DMS153 (cell line): ENCODE measurements around the gene ADAMTS14.

Source experiments
- DNase-seq: peaks from one replicate; lab custom pipeline; 2025; lab: John Stamatoyannopoulos, UW

ADAMTS14 gene

GRCh38 chr10:70735161-70735560 lies 62.9 kb downstream of the ADAMTS14 start:
- DNase-seq: no peak

- no peak for DNase-seq
Measured at GRCh38 chr10:70736525-70736924, 64.2 kb downstream of the ADAMTS14 start.

DNA sequence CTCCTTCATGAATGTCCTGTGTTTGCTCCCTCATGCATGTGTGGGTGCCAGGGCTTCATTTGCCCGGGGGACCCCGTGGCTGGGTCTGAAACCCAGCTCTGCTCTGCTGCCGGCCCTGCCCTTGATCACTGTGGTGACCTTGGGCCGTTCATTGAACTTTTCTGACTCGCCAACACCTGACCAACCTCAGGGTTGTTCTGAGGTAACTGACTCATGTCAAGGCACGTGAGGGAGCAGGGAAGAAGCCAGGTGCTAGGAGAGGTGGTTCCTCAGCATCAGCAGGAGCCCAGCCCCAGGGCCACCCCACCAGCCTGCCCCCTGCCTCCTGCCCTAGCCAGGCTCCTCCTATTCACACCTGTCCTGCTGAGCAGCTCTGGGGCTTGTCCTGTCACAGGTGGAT lies 64.9 kb downstream of the ADAMTS14 start:
- DNase-seq: no peak

GRCh38 chr10:70738006-70738760 lies 65.9 kb downstream of the ADAMTS14 start:
- DNase-seq: no peak

- DNase-seq: no peak
Measured at GRCh38 chr10:70738761-70739121, 66.4 kb downstream of the ADAMTS14 start.

DNA sequence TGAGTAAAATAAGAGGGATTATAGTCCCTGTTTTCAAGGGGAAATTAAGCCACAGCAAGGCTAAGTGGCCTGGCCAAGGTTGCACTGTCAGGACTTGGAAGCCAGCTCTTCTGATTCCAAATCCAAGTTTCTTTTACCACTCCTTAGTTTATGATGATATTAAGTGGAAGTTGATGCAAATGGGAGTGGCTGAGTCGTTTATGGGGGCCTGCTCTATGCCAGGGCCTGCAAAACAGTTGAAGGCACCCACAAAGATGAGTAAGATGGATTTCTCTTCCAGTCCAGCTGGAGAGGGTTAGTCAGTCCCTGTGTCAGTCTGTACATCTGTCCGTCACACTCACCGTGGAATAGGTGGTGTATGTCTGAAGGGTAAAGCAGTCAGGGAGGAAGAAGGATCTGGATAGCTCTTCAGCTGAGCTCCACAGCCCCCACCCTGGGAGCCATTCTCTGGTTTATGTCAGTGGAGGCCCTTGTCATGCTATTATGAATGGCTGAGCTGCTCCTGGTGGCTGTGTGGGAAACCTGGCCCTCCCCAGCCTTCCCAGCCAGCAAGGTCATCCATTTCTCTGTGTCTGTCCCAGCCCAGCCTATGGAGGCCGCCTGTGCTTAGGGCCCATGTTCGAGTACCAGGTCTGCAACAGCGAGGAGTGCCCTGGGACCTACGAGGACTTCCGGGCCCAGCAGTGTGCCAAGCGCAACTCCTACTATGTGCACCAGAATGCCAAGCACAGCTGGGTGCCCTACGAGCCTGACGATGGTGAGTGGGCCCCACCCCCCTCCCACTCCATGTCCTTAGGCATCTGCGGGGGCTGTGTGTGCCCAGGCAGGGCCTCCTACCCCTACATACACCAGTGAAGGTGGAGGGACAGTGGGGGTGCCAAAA lies 68.3 kb downstream of the ADAMTS14 start:
- DNase-seq: no peak

DNA sequence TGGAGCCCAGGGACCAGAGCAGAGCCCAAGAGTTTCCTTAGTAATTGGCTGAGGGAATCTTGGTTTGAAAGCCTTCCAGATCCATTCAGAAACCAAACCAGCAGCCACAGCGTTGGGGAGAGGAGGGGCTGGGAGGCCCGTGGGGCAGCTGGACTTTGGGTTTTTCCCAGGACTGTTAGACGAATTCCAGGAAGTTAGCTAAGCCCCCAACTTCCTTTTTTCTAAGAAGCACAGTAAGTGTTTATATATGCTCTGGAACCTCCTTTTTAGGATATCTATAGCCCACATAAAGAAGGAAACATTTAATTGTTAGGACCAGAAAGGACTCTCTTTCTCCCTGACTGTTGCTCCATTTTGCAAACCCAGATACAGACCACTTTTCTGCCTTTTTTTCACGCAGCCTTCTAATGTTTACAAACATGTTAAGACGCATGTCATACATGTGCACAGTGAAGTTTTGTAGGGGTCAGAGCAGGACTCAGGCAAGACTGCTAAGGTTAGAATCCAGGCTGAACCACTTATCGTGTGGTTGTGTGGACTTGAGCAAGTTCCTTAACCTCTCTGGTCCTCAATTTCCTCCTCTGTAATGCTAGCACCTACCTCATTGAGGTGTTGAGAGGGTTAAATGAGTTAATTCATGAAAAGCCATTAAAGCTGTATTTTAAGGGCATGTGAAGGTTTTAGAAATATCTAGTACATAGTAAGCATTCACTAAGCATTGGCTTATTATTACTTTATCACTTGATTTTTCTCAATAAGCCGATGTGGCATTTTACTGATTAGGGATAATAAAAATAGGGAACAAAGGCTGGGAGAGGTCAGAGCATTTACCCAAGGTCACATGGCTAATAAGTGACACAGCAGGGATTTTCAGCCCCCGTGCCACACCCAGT lies 70.5 kb downstream of the ADAMTS14 start:
- DNase-seq: no peak

DNA sequence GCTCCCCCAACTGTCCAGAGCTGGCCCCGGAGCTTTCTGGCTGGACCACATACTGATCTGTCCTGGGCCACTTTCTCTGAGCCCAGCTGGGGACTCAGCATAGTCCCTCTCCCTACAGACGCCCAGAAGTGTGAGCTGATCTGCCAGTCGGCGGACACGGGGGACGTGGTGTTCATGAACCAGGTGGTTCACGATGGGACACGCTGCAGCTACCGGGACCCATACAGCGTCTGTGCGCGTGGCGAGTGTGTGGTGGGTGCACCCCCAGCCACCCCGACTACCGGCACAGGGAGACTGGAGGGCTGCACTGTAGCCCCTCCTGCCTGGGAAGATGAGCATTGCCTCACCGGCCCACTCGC lies 71.1 kb downstream of the ADAMTS14 start:
- DNase-seq: no peak

GRCh38 chr10:70743879-70744278 lies 71.6 kb downstream of the ADAMTS14 start:
- DNase-seq: no peak

GRCh38 chr10:70744617-70745143 lies 72.4 kb downstream of the ADAMTS14 start:
- no peak for DNase-seq

- no peak for DNase-seq
Measured at GRCh38 chr10:70745555-70745954, 73.2 kb downstream of the ADAMTS14 start.

GRCh38 chr10:70747192-70747965 lies 75.1 kb downstream of the ADAMTS14 start:
- DNase-seq: no peak

GRCh38 chr10:70748305-70748704 lies 76.0 kb downstream of the ADAMTS14 start:
- DNase-seq: no peak

DNA sequence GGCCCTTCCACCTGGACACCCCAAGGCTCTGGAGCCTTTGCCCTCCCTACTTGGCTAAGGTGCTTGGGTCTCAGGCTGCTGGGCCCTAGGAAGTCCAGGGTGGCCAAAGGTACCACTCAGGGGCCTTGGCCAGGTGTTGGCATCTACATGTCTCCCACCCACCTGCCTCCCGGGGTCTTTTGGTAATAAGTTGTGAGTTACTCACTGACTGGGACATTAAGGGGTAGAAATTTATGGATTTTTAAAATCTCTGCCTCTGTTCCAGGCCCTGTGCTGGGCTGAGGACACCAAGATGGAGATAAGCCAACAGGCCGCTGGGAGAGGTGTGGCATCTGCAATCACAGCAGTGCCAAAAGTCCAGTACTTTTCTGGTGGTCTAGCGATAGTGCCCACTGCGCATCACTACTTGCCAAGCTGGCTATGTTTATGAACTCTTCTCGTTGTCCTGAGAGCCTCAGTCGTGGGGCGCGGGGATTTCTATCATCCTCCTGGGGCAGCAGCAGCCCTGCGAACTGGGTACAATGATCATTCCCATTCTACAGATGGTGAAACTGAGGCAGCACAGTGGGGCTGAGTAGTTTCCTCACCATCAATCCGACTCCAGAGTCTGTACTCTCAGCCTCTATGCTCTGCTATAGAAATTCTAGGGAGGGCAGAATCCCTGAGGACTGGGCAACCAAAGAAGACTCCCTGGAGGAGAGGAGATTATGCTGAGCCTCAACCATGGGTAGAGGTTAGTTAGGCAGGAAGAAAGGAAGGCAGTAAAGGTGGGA lies 76.7 kb downstream of the ADAMTS14 start:
- DNase-seq: no peak

DNA sequence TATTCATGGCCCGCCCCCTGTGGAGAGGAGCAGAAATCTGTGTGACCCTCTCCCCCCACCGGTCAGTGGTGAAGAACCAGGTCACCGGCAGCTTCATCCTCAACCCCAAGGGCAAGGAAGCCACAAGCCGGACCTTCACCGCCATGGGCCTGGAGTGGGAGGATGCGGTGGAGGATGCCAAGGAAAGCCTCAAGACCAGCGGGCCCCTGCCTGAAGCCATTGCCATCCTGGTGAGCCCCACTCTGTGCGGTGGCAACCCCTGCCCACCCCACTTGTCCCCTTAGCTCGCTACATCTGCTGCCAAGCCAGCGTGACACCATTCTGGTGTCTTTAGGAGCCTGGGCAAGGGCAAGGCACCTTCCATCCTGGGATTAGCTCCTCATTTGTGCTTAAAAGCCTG lies 77.5 kb downstream of the ADAMTS14 start:
- DNase-seq: no peak

DNA sequence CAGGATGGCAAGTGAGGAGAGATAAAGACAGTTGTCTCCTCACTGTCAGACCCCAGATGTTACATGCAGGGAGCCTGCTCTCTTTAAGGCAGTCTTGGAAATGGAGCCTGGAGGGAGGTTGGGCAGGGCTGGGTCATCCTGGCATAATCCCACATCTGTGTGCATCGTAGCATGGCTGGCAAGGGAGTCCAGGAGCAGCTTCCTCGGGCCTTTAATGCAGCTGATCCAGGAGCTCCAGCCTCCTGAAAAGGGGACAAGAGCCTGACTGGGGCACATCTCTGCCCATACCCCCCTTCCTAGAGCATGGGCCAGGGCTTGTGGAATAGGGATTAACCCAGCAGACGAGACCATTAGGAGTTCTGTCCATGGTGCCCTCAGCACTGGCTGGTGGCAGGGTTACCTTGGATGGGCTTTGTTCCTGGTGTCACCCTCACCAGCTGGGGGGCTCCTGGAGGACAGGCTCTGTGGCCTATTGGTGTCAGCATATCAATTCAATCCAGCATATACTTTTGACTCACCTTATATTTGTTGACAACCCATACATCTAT lies 77.9 kb downstream of the ADAMTS14 start:
- no peak for DNase-seq

DNA sequence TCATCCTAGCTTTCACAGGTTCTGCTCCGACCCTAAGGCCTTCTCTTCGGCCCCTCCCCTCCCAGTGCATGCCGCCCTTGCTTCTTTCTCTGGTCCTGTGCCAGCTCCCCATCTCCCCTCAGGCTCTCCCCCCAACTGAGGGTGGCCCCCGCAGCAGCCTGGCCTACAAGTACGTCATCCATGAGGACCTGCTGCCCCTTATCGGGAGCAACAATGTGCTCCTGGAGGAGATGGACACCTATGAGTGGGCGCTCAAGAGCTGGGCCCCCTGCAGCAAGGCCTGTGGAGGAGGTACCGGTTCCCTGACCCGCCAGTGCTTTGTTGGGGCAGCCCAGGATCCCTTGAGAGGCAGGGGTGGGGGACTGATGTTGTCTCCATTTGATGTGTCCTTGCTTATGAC lies 79.0 kb downstream of the ADAMTS14 start:
- DNase-seq: no peak

GRCh38 chr10:70751991-70752390 lies 79.7 kb downstream of the ADAMTS14 start:
- DNase-seq: no peak

DNA sequence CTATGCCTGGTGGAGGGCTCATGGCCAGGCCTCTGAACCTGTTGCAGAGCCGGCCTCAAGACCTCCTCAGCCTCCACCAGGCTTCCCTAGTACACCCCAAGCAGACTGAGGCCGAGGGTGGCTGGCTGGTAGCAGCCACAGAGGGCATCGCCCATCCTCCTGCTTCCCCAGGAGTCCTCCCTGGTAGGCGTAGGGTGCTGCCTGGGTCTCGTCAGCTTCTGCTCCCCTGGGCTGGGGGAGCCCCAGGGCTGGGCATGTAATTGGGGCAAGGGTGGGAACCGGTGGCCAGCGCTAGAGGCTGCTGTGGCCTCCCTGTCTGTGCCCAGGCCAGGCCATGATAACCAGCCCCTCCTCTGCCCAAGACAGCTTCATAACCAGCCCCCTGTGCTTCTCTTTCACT lies 80.3 kb downstream of the ADAMTS14 start:
- no peak for DNase-seq

GRCh38 chr10:70753026-70753663 lies 80.8 kb downstream of the ADAMTS14 start:
- DNase-seq: no peak
